Ishikawa (cell line): Measurements from ENCODE around the gene DHDDS.

Source experiments
- FOXM1 ChIP-seq: IDR thresholded peaks from 2 replicates; pipeline ENCODE4 v1.6.1; 2012; ENCODE audit warnings: low read depth, borderline replicate concordance
- REST ChIP-seq: IDR thresholded peaks from 2 replicates; pipeline ENCODE4 v1.6.1; 2012; ENCODE audit warnings: low read depth, mild to moderate bottlenecking
- TF ChIP-seq, protein P1 (sequence below): IDR thresholded peaks from 2 replicates; pipeline ENCODE4 v1.6.1; 2012

GRCh38 chr1:26431979-26432695 lies at the start of gene DHDDS:
- TF ChIP-seq REST (no peak), FOXM1 (no peak; the same call in 1 of the 2 replicates)
- TF ChIP-seq, protein P1, sequence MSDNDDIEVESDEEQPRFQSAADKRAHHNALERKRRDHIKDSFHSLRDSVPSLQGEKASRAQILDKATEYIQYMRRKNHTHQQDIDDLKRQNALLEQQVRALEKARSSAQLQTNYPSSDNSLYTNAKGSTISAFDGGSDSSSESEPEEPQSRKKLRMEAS = peak; percentile 100
